GM10248 (cell line): ENCODE results near the gene TRIP4.
"Not testable (repeated sequence)": the region's sequence is repeated elsewhere in the genome, so short reads cannot be mapped to it uniquely, and the experiment has no call there.

ENCODE experiments used
- CTCF ChIA-PET: fragments of 300-600 bp; sonication (Branson Sonifier 250); formaldehyde crosslinking; extraction: SDS; loops from one replicate; lab custom pipeline; 2021; ENCODE audit warnings: antibody characterized with exemption; lab: Yijun Ruan, JAX
- POLR2A ChIA-PET: fragments of 350-650 bp; sonication (Branson Sonifier 250); formaldehyde crosslinking; extraction: SDS; loops from one replicate; lab custom pipeline; 2020; ENCODE audit warnings: antibody characterized with exemption; lab: Yijun Ruan, JAX
- DNase-seq: peaks from one replicate; pipeline ENCODE4 v3.0.0; 2012; ENCODE audit errors: extremely low spot score
- CTCF ChIP-seq: IDR thresholded peaks from 2 replicates; pipeline ENCODE4 v1.5.1; 2012; ENCODE audit warnings: mild to moderate bottlenecking, low read depth; ENCODE audit errors: extremely low read depth, missing control alignments, control extremely low read depth

The TRIP4 gene

GRCh38 chr15:64478863-64479262 lies 91.2 kb downstream of the TRIP4 start:
- TF ChIP-seq CTCF, result no peak
- ChIA-PET POLR2A (interaction anchor here (0.7 kb wide), 1 partner anchor 115 kb away, joined by 5 read pairs; no protein-coding TSS in a partner anchor), CTCF (interaction anchor here (0.9 to 1.3 kb wide), 2 partner anchors 12 to 14 kb away, joined by 3 read pairs; no protein-coding TSS in a partner anchor)
- no peak for DNase-seq

GRCh38 chr15:64480891-64481290 lies 93.3 kb downstream of the TRIP4 start:
- no peak for TF ChIP-seq CTCF
- no peak for DNase-seq
- POLR2A ChIA-PET, result no interaction called here
- CTCF ChIA-PET, result no interaction called here

GRCh38 chr15:64483749-64484148 lies 96.1 kb downstream of the TRIP4 start:
- TF ChIP-seq CTCF, result no peak
- DNase-seq, result no peak
- ChIA-PET CTCF (interaction anchor here (1.2 to 1.7 kb wide), 4 partner anchors 11 to 170 kb away, joined by 3 to 7 read pairs (median 4); no protein-coding TSS in a partner anchor), POLR2A (interaction anchor here (0.7 kb wide), 1 partner anchor 30 kb away, joined by 12 read pairs; no protein-coding TSS in a partner anchor)

- ChIA-PET CTCF (no interaction called here), POLR2A (no interaction called here)
- no peak for DNase-seq
- TF ChIP-seq CTCF, result no peak
These were observed 98.2 kb downstream of the TRIP4 start for GRCh38 chr15:64485796-64486195.

- CTCF ChIA-PET, result interaction anchor here (1.0 to 2.0 kb wide), 4 partner anchors 11 to 237 kb away, joined by 3 to 4 read pairs (median 4); no protein-coding TSS in a partner anchor
- no peak for TF ChIP-seq CTCF
- DNase-seq, result no peak
- POLR2A ChIA-PET, result interaction anchor here (0.6 kb wide), 1 partner anchor 46 kb away, joined by 5 read pairs; no protein-coding TSS in a partner anchor
These were observed 103.1 kb downstream of the TRIP4 start for GRCh38 chr15:64490598-64491259.

GRCh38 chr15:64493641-64494040 lies 106.0 kb downstream of the TRIP4 start:
- POLR2A ChIA-PET, result no interaction called here
- CTCF ChIA-PET, result interaction anchor here (1.1 to 2.4 kb wide), 2 partner anchors 10 to 15 kb away, joined by 3 to 7 read pairs; no protein-coding TSS in a partner anchor
- no peak for TF ChIP-seq CTCF
- DNase-seq, result no peak

GRCh38 chr15:64495968-64496367 lies 108.3 kb downstream of the TRIP4 start:
- DNase-seq, CTCF ChIA-PET, POLR2A ChIA-PET: not testable (repeated sequence)
